DND-41 (cell line): ENCODE data around the gene WDR62.

ENCODE experiments used
- EZH2 ChIP-seq: IDR thresholded peaks from 3 replicates; pipeline ENCODE4 v1.6.1; 2012; ENCODE audit warnings: borderline replicate concordance, low read depth, mild to moderate bottlenecking, moderate library complexity, low read length, inconsistent platforms; ENCODE audit not compliant: severe bottlenecking
- TF ChIP-seq, protein P1 (sequence below): IDR thresholded peaks from 2 replicates; pipeline ENCODE4 v1.5.1; 2012; ENCODE audit warnings: borderline replicate concordance, low read length, moderate library complexity, mild to moderate bottlenecking; ENCODE audit not compliant: poor library complexity, severe bottlenecking; ENCODE audit errors: extremely low read depth

DNA sequence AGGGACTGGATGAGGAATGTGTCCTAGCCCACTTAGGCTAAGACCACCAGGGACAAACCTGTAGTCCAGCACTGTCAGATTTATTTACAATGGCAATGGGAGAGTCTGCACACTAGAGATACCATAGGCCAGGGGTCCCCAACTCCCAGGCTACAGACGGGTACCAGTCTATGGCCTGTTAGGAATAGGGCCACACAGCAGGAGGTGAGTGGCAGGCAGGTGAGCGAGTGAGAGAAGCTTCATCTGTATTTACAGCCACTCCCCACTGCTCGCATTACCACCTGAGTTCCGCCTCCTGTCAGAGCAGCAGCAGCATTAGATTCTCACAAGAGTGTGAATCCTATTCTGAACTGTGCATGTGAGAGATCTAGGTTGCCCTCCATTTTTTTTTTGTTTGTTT lies 3.1 kb upstream of the WDR62 start:
- TF ChIP-seq EZH2: no peak
- TF ChIP-seq, protein P1, sequence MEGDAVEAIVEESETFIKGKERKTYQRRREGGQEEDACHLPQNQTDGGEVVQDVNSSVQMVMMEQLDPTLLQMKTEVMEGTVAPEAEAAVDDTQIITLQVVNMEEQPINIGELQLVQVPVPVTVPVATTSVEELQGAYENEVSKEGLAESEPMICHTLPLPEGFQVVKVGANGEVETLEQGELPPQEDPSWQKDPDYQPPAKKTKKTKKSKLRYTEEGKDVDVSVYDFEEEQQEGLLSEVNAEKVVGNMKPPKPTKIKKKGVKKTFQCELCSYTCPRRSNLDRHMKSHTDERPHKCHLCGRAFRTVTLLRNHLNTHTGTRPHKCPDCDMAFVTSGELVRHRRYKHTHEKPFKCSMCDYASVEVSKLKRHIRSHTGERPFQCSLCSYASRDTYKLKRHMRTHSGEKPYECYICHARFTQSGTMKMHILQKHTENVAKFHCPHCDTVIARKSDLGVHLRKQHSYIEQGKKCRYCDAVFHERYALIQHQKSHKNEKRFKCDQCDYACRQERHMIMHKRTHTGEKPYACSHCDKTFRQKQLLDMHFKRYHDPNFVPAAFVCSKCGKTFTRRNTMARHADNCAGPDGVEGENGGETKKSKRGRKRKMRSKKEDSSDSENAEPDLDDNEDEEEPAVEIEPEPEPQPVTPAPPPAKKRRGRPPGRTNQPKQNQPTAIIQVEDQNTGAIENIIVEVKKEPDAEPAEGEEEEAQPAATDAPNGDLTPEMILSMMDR: no peak
